Stimulated activated CD4-positive, alpha-beta T cell treated with anti-CD3 and anti-CD28 coated beads, Interleukin-12 subunit alpha, Interleukin-12 subunit beta, amount 100 ng/mL, for 48 hours (primary cell): Measurements from ENCODE around the gene GALE.
"Not testable (repeated sequence)": the region's sequence is repeated elsewhere in the genome, so short reads cannot be mapped to it uniquely, and the experiment has no call there.

Experiments
- DNase-seq, 3 donors: peaks; one replicate each; pipeline ENCODE4 v3.0.0-alpha.2; 2020; ENCODE audit warnings: low read depth in 2 of 3, low spot score in 1 of 3

The GALE gene

DNA sequence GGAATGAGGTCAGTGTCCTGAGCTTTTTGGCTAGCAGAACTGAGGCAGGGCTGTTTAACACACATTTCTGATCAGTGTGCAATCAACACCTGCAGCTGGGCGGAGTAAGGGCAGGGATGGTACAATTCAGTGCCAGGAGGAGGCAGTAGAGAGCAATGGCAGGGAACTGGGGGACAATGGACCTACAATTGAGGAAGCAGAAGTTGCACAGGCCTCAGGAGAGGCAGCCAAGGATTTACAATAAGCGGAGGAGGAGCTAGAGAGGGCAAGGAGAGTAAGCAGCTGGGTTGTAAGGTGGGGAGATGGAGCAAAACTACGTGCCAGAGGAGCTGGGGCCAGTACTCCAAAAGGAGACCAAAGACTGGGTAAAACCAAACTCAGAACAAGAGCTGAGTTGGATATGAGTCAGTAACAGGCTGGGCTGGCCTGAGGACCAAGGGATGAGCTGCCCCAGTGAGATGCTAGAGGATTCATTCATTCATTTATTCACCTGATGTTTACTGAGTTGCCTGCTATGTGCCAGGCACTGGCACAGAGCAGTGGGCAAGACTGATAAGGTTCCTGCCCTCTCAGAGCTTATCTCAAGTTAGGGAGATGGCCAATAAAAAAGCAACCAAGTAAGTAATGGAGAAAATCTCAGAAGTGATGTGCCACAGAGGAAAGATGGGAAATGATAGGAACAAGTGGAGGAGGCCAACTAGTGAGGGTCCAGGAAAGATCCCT, 10.4 kb upstream of the GALE start:
- DNase-seq = peak in 2 of 3 donors; percentile 40 to 61

DNA sequence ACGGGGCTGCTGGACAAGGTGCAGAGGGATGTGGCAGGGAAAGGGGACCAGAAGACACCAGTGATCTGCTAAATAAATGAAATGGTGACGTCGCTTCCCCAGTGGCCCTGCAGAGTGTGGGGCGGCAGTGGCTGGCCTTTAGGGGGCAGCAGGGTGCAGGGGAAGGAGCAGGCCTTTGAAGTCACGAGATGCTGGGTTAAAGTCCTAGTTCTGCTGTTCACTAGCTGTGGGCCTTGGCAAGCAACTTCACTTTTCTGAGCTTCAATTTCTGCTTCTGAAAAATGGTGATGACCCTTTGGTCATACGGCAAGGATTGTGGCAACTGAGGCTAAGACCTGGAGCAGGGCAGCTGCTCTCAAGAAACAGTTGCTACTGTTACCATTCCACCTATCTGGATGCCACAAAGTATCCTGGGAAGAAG, 9.2 kb upstream of the GALE start:
- DNase-seq = peak; percentile 73 to 78 (median 75)

DNA sequence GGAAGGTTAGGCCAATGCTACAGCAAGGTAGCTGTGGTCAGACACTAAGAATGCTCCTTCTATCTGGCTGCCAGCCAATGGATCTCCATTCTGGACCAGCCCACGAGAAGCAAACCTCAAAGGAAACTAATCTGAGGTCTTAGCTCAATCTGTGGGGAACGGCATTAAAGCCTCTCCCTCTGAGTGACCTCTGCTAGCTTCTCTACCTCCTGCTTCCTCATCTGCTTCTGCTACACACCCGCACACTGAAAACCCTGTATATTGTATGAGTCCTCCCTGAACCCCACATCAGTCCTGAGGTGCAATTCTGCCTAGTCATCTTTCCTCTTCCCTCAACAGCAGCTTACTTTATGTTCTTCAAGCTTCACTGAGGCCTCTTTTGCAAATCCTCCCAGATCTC, 6.9 kb upstream of the GALE start:
- DNase-seq = no peak

DNA sequence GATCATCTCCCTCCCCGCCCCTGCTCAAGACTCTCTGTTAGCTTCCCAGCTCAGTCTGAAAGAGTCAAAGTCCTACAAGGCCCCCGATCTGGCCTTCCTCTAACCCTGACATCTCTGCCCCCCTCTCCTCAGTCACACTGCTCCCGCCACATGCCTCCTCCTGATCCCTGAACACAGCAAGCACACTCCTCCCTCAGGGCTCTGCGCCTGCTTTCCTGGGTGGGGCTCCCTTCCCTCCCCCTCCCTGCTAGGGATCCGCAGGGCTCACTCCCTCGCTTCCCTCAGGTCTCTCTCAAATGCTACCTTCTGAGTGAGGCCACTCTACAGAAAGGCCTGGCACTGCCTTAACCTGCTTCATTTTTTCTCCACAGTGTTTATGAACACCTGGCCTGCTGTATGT, 5.7 kb upstream of the GALE start:
- no peak for DNase-seq

DNA sequence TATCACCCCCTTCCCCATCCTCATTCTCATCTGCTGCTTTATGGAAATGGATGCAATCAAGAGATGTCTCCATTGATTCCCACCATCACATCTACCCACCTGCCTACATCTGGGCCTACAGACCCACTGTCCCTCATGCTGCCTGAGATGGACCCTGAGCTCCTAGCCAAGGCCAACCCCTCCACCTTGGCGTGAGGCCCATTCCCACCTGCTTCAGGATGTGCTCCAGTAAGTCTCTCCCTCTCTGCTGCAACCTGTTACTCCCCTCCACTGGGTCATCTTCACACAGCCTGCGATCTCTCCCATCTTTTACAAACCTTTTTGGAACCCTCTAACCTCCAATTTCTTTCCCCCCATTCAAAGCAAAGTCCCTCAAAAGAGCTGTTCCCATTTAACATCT, 4.5 kb upstream of the GALE start:
- no peak for DNase-seq

DNA sequence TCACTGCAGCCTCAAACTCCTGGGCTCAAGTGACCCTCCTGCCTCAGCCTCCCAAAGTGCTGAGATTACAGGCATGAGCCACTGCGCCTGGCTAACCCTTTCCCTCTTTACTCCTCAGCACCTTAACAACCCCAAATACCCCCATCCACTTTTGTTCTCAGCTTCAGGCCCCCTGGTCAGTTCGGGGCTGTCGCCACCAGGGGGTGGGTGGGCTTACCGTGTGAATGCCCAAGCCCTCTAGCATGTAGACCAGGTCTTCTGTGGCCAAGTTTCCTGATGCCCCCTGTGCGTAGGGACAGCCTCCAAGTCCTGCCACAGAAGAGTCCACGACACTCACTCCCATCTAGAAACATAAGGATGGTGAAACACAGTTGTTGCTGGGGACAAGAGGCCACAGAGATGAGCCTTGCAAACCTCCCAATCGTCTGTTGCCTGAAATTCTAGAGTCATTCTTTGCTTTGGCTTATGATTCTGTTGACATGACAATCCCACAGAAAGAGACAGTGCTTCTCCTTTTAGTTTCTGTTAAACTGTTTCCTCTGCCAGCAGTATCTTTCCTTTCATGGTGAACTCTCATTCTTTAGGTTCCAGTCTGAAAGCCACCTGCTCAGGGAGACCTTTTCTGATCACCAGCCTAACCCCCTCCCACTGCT, 3.8 kb upstream of the GALE start:
- no peak for DNase-seq

DNA sequence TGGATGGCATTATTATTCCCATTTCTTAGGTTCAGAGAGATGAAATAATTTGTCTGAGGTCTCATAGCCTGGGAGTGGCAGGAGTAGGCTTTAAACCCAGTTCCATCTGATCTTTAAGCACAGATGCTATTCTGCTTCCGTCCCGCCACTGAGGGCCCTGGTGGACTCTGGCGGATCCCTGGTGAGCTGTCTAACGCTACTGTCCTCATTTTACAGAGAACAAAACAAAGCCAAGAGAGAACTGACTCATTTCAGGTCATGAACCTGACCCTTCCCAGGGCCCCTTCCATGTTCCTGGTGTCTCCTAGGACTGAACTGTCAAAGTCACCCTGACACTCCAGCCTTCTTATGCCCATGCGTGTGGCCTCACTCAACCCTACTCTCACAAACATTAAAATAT, 3.1 kb upstream of the GALE start:
- no peak for DNase-seq

DNA sequence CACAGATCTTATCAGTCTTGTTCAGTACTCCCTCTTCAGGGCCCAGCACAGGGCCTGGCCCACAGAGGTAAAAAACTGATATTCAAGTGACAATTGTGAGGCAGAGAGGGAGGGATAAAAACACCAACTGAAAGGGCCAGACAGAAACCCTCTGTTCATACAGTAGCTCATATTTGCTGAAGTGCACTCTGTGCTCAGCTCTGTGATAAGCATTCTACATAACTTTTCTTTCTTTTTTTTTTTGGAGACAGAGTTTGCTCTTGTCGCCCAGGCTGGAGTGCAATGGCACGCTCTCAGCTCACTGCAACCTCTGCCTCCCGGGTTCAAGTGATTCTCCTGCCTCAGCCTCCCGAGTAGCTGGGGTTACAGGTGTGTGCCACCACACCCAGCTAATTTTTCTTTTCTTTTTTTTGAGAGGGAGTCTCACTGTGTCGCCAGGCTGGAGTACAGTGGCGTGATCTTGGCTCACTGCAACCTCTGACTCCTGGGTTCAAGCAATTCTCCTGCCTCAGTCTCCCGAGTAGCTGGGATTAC, 2.3 kb upstream of the GALE start:
- DNase-seq = not testable (repeated sequence)

DNA sequence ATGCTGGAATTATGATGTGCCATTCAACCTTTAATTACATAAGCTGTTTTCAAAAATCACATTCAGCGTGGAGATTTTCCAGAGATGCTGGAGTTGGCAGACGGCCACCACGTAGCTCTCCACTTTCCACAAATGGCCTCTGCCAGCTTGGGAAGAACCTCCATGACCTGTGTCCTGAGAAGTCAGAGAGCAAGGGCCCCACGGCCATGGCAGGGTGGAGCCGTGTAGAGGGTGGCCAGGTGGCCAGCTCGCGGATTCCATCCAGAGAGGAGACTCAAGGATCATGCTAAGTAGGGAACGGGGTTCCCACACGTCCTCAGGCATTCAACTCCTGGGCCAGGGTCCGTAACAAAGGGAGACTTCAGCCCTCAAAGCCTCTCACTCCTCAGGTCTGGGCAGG, 1.3 kb upstream of the GALE start:
- no peak for DNase-seq

DNA sequence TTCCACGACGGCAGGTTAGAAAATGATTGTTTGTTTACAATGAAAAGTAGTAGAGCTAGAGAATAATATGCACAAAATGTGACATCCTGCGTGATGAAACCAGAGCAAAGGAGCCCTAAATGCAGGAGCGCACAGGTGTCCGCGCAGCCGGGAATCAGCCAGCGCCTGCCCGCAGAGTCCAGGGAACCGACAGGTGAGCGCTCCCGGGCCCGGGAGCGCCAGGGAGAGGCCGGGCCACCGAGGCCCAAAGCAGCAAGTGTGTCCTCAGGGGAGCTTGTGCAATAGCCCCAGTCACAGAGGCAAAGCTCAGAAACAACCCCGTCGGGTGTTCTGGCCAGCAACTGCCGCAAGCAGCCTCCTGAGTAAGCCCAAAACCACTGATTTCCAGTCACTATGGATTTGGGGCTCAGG, 789 bp upstream of the GALE start:
- DNase-seq = no peak

DNA sequence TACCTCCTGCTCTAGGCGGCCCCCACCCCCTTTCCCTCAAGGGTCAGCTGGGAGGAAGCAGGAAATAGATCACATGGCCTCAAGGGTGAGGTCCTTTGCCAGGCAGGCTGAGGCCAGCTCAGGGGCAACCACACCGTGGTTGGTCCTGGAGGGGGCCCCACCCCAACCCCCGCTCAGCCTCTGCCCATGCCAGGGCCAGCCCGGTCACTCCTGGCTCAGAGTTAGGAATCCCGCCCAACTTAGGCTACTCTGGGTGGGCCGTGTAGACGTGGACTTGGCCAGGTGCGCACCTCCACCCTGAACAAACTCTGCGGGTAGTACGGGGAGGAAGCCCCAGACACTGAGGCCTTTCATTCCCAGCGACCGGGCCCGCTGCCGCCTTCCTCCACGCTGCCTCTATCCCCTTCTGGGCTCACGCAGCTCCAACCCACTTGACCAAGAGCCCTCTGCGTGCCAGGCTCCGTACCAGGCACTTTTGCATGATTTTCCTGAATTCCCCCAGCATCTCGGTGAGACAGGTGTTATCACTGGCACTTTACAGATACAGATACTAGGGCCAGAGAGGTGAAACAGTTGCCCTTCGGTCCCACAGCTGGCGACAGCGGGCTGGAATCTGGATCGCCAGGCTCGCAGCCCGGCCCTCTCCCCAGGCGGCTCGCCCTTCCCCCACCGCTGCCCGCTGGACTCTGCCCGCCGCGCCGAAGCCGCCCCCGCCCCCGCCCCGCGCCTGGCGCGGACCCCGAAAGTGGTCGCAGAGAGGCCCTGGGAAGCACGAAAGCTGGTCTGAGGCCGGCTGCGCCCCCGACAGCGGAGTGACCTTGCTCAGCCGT, 769 bp downstream of the GALE start:
- DNase-seq = peak in 2 of 3 donors; percentile 11 to 21

DNA sequence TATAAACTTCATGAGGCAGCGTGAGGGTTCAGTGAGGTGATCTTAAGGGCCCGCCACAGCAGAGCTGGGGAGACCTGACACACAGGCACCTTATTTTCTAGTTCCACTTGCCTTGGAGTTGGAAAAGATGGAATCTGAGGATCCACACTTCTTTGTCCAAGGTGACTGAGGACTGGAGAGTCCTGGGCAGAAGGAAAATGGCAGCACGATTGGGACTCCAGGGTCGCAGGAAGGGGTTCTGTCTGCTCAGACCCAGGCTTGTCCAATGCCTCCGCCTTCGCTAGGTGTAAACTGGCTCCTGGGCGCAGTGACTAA, 1.3 kb downstream of the GALE start:
- no peak for DNase-seq

DNA sequence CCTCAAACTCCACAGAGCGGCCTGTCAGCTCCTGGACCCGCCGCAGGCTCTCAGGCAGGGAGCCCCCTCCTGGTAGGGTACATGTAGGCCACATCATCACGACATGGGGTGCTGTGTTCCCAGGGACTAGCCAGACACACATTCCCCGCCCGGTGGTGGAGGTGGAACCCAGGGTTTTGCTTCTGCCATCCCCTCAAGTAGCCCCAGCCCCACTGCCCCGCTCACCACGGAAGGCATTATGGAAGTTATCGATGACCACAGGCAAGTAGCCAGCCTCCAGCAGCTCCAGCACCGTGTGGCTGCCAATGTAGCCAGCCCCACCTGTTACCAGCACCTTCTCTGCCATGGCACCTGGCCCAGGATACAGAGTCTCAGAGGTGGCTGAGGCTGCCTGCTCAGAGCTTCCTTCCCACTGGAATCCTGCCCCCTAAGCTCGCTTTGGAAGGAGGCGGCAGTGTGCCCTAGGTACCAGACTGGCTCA, 1.9 kb downstream of the GALE start:
- DNase-seq = no peak

DNA sequence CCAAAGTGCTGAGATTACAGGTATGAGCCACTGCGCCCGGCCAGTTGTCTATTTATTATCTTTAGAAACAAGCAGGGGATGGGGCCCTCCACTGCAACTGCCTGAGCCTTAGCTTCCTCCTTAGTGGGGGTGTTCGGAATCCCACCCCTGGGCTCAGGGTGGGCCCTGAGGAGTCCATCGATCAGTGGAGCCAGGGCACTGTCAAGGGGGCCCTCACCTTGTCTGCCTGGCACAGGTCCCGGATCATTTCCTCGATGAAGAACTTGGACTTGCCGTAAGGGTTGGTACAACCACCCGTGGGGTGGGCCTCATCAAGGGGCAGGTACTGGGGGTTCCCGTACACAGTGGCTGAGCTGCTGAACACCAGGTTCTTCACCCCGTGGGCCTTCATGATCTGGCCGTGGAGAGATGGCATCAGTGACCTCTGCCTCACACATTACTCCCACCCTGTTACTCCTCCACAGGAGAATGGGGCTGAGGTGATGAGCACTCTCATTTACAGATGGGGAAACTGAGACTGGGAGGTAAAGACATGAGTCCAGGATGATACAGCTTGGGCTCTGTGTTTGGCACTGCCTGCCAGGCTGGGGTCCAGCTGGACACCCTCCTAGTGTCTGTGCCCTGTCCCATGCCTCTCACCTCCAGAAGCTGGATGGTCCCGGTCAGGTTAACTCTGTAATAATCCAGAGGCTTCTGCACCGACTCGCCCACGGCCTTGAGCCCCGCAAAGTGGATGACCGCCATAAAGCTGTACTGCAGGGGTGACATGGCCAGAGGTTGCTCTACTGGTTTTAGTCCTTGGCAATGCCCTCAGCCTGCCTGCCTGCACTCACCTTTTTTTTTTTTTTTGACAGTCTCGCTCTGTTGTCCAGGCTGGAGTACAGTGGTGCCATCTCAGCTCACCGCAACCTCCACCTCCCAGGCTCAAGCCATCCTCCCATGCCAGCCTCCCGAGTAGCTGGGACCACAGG, 2.8 kb downstream of the GALE start:
- no peak for DNase-seq

DNA sequence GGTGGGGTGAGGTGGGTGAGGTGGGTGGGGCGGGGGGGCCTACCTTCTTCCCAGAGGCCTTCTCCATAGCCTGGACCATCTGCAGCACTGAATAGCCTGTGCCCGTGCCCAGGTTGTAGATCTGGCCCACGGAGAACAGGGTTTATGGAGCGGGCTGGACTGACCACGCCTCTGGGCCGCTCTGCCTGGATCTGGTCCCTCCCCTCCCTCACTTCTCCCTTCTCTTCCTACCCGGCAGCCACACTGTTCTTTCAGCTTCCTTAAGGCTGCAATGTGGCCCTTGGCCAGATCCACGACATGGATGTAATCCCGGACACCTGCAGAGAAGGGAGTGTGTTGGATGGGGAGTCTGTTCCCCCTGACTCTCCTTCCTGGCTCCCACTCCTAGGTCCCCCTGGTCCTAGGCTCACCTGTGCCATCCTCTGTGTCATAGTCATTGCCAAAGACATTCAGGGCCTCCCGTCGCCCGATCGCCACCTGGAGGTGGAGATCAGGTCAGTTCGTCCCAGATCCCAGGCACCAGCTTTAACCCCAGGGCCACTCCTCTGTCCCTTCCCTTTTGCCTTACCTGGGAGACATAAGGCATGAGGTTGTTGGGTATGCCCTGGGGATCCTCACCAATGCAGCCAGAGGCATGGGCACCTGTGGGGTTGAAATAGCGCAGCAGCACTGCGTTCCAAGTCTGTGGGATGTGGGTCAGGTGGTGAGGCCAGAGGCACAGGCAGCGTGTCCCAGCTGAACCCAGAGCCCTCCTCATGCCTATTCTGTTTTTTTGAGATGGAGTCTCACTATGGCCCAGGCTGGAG, 3.9 kb downstream of the GALE start:
- DNase-seq = no peak

DNA sequence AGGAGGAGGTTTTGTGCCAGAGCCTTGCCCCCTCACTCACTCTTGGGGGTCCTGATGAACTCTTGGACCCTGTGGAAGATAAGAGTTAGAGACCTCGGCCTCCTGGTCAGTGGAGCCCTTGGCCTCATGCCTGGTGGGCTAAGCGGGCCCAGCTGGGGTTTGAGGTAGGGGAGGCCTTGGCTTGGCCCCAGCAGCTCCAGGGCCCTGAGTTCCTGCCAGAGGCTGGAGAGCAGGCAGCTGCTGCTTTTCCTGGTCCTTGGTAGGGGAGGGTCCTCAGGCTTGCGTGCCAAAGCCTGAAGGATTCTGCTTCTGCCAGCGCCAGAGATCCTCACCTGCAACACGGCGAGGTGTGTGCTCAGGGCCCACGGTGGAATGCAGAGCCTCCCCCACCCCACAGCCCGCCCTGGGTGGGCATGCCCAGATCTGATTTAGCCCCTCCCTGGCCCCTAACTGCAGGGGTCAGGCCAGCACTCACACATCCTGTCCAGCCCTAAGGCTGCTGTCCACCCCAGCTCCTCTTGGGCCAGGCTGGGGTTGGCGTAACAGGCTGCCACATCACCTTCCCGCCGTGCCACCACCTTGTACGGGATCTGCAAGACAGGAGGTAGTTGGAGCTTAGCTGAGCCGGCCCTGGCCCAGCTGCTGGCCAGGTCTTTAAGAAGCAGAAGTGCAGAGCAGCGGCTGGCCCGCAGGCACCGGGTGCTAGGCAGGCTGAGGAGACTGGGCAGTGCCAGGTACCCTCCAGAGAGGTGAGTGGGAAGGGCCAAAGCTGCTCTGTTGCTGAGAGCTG, 4.7 kb downstream of the GALE start:
- DNase-seq = no peak

DNA sequence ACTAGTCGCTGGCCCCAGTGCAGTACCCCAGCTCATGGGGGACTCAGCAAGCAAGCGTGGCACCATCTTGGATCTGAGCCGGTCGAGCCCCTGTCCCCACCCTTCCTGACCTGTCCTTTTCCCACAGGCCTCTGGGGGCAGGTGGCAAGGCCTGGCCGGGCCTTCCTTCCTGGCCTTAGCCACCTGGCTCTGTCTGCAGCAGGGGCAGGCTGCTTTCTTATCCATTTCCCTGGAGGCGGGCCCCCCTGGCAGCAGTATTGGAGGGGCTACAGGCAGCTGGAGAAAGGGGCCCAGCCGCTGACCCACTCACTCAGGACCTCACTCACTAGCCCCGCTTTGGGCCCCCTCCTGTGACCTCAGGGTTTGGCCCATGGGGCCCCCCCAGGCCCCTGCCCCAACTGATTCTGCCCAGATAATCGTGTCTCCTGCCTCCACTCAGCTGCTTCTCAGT, 5.8 kb downstream of the GALE start:
- DNase-seq = not testable (repeated sequence)

DNA sequence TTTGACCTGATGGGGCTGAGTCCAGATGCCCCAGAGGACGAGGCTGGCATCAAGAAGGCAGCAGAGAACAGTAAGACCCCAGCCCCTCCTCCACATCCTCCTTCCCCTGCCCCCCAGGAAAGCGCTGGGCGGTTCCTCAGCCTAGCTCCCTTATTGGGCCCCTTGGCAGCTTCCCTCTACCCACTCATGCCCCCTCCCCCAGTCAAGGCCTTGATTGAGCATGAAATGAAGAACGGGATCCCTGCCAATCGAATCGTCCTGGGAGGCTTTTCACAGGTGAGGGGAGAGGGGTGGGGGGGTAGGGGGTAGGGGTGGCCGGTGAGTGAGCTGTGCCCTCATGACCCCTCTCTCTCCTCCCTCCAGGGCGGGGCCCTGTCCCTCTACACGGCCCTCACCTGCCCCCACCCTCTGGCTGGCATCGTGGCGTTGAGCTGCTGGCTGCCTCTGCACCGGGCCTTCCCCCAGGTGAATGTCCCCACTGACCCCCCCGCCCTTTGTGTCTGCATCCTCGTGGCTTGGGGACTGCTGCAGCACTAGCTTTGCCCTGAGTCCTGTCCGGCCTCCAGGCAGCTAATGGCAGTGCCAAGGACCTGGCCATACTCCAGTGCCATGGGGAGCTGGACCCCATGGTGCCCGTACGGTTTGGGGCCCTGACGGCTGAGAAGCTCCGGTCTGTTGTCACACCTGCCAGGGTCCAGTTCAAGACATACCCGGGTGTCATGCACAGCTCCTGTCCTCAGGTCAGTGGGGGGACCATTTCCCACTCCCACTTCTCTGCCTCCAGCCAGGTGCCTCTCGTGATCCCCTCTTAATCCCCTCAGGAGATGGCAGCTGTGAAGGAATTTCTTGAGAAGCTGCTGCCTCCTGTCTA, 6.5 kb downstream of the GALE start:
- DNase-seq = no peak
